A673 (cell line): Measurements from ENCODE around the gene NT5C2.
"Not testable (repeated sequence)": the region's sequence is repeated elsewhere in the genome, so short reads cannot be mapped to it uniquely, and the experiment has no call there.

Source experiments
- EZH2 ChIP-seq: fragments of 200-600 bp; sonication (generic); IDR thresholded peaks from 2 replicates; pipeline ENCODE4 v1.6.1; 2017; ENCODE audit warnings: borderline replicate concordance, low read depth, mild to moderate bottlenecking, mixed read lengths, antibody characterized with exemption, low read length; ENCODE audit not compliant: poor library complexity, severe bottlenecking
- TF ChIP-seq, protein P1 (sequence below): fragments of 300-800, 200-600 bp; sonication (generic); conservative IDR thresholded peaks from 2 replicates; pipeline ENCODE4 v1.5.1; 2017; ENCODE audit warnings: low read depth, mild to moderate bottlenecking, antibody characterized with exemption, low read length, moderate library complexity, mixed read lengths

DNA sequence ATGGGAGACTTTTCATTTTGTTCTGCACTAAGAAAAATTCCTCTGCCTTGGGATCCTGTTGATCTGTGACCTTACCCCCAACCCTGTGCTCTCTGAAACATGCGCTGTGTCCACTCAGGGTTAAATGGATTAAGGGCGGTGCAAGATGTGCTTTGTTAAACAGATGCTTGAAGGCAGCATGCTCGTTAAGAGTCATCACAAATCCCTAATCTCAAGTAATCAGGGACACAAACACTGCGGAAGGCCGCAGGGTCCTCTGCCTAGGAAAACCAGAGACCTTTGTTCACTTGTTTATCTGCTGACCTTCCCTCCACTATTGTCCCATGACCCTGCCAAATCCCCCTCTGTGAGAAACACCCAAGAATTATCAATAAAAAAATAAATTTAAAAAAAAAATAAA is 62.9 kb downstream of the NT5C2 start:
- TF ChIP-seq, protein P1, sequence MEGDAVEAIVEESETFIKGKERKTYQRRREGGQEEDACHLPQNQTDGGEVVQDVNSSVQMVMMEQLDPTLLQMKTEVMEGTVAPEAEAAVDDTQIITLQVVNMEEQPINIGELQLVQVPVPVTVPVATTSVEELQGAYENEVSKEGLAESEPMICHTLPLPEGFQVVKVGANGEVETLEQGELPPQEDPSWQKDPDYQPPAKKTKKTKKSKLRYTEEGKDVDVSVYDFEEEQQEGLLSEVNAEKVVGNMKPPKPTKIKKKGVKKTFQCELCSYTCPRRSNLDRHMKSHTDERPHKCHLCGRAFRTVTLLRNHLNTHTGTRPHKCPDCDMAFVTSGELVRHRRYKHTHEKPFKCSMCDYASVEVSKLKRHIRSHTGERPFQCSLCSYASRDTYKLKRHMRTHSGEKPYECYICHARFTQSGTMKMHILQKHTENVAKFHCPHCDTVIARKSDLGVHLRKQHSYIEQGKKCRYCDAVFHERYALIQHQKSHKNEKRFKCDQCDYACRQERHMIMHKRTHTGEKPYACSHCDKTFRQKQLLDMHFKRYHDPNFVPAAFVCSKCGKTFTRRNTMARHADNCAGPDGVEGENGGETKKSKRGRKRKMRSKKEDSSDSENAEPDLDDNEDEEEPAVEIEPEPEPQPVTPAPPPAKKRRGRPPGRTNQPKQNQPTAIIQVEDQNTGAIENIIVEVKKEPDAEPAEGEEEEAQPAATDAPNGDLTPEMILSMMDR = not testable (repeated sequence)
- TF ChIP-seq EZH2 = not testable (repeated sequence)
